Measurements from ENCODE around the gene CEACAM20. TPM values are rescaled to one million over a fixed set of nuclear protein-coding genes. Genes with fewer than 3 reads are reported as not detected.
"Not testable (repeated sequence)": the region's sequence is repeated elsewhere in the genome, so short reads cannot be mapped to it uniquely, and the experiment has no call there.

Gene CEACAM20
- polyA plus RNA-seq, 3 donors: not detected

GRCh38 chr19:44509478-44509877 lies 20.0 kb downstream of the CEACAM20 start:
- no peak for DNase-seq (ENCODE audit: extremely low read depth in 1 of 11, low read depth in 9 of 11, low spot score in 4 of 11)

- DNase-seq (ENCODE audit: extremely low read depth in 1 of 11, low read depth in 9 of 11, low spot score in 4 of 11): peak; percentile 89 to 98 (median 95)
These were observed 29.2 kb downstream of the CEACAM20 start, which contains the start of gene ZNF180 for GRCh38 chr19:44499962-44500949. Gene ZNF180, minus strand, starts transcription at chr19:44500522. Its CDS starts 3,188 bp downstream, at chr19:44497334.

- no peak for DNase-seq (ENCODE audit: extremely low read depth in 1 of 11, low read depth in 9 of 11, low spot score in 4 of 11)
These were observed 29.9 kb downstream of the CEACAM20 start for GRCh38 chr19:44499559-44499958.

GRCh38 chr19:44498988-44499387 lies 30.5 kb downstream of the CEACAM20 start:
- no peak for DNase-seq (ENCODE audit: extremely low read depth in 1 of 11, low read depth in 9 of 11, low spot score in 4 of 11)

DNA sequence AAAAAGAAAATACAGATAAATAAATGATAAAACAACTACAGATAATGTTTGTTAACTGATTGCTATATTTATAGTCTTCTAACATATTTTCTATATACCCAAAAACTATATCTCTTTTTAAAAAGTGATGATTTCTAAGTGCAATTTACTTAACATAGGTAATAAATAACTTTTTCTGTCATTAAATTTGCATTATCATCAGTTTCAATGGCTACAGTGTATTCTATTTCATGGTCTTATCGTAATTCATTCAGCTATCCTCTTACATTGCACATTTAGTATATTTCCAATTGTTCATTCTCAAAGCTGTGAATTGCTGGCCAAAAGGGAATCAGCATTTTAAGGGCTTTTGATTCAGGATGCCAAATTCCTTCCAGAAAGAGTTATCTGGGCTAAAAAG lies 32.8 kb downstream of the CEACAM20 start:
- no peak for DNase-seq (ENCODE audit: extremely low read depth in 1 of 11, low read depth in 9 of 11, low spot score in 4 of 11)

- DNase-seq (ENCODE audit: extremely low read depth in 1 of 11, low read depth in 9 of 11, low spot score in 4 of 11): no peak
These were observed 52.7 kb downstream of the CEACAM20 start for GRCh38 chr19:44476559-44477408.

DNA sequence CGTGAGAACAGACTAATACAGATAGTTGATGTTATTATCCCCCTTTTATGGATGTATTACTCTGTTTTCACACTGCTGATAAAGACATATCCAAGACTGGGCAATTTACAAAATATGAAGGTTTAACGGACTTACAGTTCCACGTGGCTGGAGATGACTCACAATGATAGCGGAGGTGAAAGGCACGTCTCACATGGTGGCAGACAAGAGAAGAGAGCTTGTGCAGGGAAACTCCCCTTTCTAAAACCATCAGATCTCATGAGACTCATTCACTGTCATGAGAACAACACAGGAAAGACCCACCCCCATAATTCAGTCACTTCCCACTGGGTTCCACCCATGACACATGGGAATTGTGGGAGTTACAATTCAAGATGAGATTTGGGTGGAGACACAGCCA lies 60.7 kb downstream of the CEACAM20 start:
- DNase-seq (ENCODE audit: extremely low read depth in 1 of 11, low read depth in 9 of 11, low spot score in 4 of 11): not testable (repeated sequence)

GRCh38 chr19:44462600-44463286 lies 66.7 kb downstream of the CEACAM20 start:
- not testable (repeated sequence) for DNase-seq (ENCODE audit: extremely low read depth in 1 of 11, low read depth in 9 of 11, low spot score in 4 of 11)

Other genes starting within 250 kb of the CEACAM20 start
- gene ZNF235, start 224.7 kb downstream of the CEACAM20 start, polyA plus RNA-seq (ENCODE audit: insufficient read length in 3 of 3): 10 to 100 TPM; 11.2 to 13.1 (median 12.9) TPM
- gene ZNF112, start 173.0 kb downstream of the CEACAM20 start, polyA plus RNA-seq (ENCODE audit: insufficient read length in 3 of 3): 10 to 100 TPM; 12.4 to 13.4 (median 13.1) TPM
- gene ZNF285, start 128.1 kb downstream of the CEACAM20 start, polyA plus RNA-seq (ENCODE audit: insufficient read length in 3 of 3): 10 to 100 TPM; 10.7 to 12.1 (median 11.1) TPM
- 10 to 100 TPM; 16.1 to 18.0 (median 16.9) TPM for gene ZNF229, start 81.2 kb downstream of the CEACAM20 start, polyA plus RNA-seq (ENCODE audit: insufficient read length in 3 of 3)
- 10 to 100 TPM; 15.3 to 17.6 (median 16.4) TPM for gene ZNF180, start 29.2 kb downstream of the CEACAM20 start, polyA plus RNA-seq (ENCODE audit: insufficient read length in 3 of 3)
- gene IGSF23, start 83.9 kb upstream of the CEACAM20 start, polyA plus RNA-seq (ENCODE audit: insufficient read length in 3 of 3): 1 to 10 TPM in 1 of 3 donors, under 1 TPM in 2; 0.83 to 2.4 (median 0.92) TPM
- gene PVR, start 114.2 kb upstream of the CEACAM20 start, polyA plus RNA-seq (ENCODE audit: insufficient read length in 3 of 3): 10 to 100 TPM; 31.9 to 37.7 (median 34.1) TPM
- 10 to 100 TPM; 12.3 to 24.0 (median 12.5) TPM for gene CEACAM19, start 141.8 kb upstream of the CEACAM20 start, polyA plus RNA-seq (ENCODE audit: insufficient read length in 3 of 3)
- gene CEACAM16, start 169.5 kb upstream of the CEACAM20 start, polyA plus RNA-seq (ENCODE audit: insufficient read length in 3 of 3): not detected
- 10 to 100 TPM in 1 of 3 donors, 1 to 10 TPM in 2; 4.4 to 14.3 (median 9.0) TPM for gene BCL3, start 219.0 kb upstream of the CEACAM20 start, polyA plus RNA-seq (ENCODE audit: insufficient read length in 3 of 3)
- 10 to 100 TPM in 1 of 3 donors, 1 to 10 TPM in 2; 5.4 to 10.1 (median 5.6) TPM for gene CBLC, start 248.2 kb upstream of the CEACAM20 start, polyA plus RNA-seq (ENCODE audit: insufficient read length in 3 of 3)

Data from renal cortex interstitium (tissue), 11 donors.